DMS53 treated with DMSO at 0.1 percent for 48 hours (cell line): ENCODE data around the gene ZNF516.

Experiments used
- DNase-seq: peaks from one replicate; lab custom pipeline; 2025; ENCODE audit not compliant: unreplicated experiment; lab: John Stamatoyannopoulos, UW

Gene ZNF516

DNA sequence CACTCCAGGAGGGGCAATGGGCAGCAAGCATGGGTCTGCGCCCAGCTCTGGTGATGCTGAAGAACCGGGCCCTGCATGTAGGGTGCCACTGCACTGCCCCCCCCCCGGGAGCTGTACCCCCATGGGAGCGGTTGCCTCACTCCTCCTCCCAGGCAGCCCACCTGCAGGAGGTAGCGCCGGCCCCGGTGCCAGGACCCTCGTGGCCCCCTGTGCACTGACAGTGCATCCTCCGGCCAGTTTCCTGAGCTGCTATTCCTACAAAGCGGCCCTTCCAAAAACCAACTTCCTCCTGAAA, 109.4 kb downstream of the ZNF516 start:
- DNase-seq, result no peak

DNA sequence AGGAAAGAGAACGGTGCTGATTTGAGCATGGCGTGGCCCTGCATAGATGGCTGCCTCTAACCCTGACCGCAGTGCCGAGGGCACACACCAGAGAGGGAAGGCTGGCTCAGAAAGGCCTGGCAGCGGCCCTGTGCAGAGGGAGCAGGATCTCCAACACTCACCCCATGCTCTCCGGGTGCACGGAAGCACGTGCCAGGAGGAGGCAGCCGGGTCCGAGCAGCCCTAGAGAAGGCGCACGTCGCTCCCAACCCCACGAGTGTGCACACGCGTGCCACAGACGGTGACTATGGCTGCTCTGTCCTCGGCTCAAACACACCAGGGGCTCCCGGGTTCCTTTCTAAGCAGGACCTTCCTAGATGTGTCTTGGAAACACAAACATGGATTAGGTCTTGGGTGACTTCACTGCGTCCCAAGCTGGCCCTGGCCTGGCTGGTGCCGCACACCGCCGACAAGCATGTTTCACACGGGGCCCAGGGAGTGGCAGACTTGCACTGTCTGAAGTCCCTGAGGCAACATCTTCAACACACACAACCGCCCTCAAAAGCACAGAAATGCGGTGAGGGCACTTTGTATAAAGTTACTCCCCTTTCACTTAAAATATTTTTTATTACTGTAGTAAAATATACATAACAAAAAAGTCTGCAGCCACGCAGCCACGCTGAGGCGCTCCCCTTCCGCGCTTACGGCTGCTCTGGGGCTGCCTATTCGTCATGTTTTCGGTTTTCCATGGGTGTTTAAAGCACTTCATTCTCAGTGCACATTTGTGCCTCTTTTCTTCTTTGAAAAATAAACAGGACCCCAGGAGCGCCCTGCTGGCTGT, 110.0 kb downstream of the ZNF516 start:
- DNase-seq, result no peak

DNA sequence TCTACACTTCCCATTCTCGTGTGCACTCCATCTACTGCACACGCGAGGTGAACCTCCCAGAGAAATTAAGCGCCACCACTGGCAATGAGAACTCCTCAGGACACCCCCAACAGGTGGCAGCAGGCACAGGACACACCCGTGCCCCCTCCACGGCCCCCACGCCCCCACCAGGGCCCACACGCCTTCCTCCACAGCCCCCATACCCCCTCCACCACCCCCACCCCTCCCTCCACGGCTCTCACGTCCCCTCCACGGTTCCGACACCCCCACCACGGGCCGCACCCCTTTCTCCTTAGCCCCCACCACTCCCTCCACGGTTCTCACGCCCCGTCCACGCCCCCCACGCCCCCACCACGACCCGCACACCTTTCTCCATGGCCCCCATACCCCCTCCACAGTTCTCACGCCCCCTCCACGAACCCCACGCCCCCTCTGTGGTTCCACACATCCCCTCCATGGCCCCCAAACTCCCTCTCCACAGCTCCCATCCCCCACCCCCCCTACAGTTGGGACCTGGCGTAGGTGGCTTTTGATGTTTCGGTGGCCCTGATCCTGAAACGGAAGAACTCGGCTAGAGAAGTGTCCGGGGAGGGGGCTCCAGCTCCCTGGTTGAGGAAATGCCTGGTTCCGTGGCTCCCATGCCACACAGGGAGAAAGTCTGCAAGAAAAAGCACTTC, 110.8 kb downstream of the ZNF516 start:
- DNase-seq, result no peak

DNA sequence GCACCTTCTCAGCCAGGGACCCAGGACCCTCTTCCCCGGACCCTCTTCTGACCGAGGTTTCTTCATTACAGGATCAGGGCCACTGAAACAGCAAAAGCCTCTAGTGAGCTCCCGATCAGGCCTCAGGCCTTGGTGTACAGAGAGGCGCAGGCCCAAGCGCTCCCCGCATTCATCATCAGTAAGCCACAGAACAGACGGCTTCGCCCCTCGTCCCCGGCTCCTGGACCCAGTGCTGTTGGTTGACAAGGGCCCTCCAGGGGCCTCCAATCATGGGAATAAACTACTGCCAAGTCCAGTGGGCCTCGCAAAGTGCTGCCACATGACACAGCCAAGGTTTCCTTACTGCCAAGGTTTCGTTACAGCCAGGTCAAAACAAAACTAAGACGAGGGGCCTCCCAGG, 111.4 kb downstream of the ZNF516 start:
- DNase-seq, result no peak

DNA sequence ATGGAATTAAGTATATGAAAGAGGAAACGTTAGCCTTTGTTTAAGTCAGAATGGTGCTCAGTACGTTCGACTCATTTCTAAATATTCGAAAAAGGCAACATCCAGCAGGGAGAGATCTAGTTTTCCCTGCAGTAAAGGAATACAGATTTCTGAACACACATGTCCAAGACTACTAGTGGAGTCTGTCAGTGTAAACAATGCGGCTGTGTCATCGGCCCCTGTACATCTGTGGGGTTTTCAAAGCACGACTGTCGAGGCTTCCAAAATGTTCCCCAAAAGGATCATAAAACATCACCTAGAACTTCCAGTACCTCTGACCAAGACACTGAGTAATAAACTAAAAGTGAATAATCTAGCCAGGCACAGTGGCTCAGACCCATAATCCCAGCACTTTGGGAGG, 112.8 kb downstream of the ZNF516 start:
- no peak for DNase-seq

DNA sequence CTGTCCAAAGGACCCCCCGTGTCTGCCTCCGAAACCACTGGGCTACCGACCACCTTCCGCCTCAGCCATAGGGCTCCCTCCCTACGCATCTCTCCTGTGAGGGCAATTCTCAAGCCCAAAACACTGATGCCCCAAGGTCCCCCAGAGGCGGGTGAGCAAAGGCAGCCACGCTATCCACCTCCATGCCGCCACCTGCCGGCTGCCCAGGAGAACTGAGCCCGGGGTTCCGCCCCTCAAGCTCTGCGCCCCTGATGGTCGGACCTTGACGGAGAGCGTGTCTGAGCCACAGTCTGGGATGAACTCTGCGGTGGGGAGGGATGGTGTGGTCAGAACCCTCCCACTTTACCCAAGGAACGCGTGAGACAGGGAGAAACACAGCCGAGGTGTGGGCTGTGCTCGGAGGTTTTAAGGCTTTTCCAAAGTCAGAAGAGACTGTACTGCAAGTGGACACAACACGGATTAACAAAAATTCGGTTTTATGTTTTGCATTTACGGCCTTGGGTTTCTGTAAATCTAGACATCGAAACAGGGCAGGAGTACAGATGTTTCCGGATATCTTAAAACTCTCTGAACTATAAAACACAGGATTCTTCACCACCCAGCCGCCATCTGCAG, 114.1 kb downstream of the ZNF516 start:
- no peak for DNase-seq

DNA sequence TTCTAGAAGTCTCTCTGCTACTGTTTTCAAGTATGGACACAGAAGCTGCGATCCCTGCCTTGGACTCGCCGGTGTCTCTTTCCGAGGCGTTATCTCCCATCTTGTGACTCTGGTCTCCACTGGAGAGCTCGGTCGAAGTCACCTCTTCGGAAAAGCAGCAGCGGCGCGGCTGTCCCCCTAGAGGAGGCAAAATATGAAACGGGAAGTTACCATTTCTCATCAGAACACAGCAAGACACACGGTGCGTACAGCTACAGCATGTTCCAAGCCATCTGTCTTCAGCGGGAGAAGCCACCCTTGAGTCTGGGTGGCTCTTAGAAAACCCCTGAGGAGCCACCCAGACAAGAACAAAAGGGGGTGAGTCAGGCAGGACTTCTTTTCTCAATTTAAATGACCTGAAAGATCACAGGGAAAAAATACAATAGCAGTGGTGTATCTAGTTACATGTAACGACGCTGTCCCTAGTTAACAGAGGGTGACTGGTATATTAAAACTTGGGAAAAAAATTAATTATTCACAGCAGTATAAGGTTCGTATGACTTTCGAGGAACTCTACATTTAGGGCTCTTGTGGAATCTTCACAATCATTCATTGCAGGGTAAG, 114.8 kb downstream of the ZNF516 start:
- DNase-seq, result no peak

DNA sequence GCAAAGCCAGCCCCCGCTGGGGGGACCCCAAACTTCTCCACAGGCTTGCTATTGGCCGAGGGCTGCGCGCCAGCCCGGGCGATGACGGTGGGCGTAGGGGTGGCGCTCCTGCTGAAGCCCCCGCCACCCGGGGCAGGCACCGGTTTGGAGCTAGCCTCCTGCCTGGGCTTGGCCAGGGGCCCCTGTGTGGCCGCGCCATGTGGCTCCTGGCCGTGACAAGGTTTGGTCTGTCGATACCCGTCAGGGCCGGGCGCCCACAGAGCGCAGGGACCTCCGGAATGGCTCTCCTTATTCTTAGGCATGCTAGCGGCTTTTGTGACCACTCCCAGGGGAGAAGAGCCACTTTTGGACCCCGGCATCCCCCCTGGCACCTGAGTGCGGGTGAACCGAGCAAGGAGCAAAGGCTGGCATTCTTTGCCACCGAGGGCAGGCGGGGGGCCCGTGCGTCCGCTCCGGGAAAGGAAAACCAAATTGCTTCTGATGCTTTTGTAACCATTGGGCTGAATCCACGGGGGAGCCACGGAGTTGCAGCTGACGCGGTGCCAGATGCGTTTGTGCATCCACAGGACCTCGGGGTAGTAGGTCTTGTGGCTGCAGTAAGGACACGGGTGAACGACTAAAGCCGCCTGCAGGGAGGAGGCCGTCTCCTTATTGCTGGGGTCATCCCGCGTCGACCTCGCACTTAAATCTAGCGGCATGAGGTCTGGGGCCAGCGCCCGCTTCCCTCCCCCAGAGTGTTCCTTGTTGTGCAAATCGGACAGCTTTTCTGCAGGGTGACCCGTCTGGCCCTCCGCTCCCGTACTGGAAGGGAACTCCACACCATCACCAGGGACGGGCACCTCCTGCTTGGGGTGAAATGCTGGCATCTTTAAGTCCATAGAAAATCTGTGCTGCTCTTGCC, 115.6 kb downstream of the ZNF516 start:
- DNase-seq, result no peak

DNA sequence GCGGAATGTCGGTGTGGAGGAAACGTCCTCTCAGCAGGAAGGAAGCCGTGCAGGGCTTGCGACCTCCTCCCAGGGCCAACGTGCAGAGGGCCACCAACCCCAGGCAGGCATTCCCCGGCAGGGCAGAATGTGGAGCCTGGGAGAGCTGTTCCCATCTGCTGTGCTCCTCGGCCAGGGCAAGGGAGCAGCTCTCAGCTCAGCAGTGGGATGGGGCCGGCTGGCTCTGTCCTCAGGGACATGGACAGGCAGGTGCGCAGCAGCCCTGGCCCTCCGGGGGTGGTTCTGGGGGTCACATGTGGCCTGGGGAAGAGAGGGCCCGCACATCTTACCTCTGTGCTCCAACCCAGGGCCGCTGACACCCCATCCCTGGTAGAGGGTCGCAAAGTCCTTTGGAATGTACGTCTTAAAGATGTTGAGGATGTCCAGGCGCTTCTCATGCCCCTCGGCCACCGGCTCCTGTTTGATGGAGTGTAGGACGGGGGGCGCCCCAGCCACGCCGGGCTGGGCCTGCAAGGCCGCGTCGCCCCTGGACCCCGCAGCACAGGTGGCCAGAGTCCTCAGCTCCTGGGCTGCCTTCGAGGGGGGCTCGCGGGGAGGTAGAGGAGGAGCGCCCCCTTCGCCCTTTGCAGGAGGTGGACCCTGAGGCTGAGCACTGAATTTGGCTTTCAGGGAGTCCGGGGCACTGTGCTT, 116.4 kb downstream of the ZNF516 start:
- DNase-seq, result no peak

DNA sequence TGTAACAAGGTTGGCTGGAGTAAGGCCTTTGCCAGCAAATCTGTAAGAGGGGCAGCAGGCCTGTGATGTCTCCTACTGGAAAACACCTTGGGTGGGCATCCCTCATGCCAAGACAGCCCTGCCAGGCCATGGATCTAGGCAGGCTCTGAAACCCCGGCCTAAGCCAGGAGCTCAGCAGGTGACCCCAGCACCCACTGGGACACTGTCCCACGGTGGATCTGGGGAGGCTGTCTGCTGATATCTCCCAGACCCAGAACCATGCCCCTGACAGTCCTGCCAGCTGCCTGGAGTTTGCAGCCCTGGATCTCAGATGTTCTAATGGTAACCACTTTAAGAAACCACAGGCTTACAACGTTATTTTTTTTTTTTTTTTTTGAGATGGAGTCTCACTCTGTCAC, 117.7 kb downstream of the ZNF516 start:
- no peak for DNase-seq

DNA sequence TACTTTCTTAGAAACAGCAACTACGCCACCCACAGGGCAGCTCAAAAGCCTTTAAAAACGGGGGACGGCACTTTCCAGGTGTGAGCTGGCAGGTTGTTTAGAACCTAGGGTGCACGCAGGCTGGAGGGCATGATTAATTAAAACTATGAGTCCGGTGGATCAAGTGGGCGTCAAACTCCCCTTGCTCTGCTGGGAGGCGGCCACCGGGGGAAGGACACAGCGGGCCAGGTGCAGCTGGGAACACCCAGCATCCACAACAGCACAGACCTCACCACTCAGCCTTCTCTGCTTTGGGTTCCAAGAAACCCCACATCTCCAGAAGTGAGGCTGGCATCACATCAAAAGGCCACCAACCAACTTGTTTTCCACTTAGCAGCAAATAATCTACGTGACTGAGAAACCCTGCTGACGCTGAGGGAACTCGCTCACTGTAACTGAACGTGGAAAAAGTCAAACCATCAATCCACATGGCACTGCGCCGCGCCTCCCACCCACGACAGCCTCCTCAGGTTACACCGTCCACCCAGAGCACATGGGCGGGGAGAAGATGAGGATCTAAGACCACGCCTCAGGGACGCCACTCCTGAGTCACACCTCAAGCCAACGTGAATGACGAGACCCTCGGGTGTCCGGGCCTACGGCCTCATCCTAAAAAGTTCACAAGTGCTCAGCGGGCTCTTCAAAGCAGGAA, 118.2 kb downstream of the ZNF516 start:
- DNase-seq, result peak; percentile 40

DNA sequence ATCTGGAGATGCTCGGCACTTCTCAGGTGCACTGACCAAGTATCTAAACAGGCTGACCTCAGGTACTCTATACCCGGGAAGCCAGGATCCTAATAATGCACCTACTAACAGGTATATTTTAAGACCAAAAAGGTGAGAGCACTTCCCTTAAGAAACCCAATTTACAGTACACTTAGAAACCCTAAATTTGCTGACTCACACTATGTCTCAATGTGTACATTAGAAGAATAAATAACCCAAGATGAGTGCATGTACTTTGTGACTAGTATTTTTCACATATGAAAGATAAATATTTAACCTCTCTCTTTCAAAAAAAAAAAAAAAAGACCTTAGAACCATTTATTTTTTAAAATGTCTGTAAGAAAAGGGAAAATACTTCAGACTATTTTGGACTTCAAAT, 118.8 kb downstream of the ZNF516 start:
- DNase-seq, result peak; percentile 52

DNA sequence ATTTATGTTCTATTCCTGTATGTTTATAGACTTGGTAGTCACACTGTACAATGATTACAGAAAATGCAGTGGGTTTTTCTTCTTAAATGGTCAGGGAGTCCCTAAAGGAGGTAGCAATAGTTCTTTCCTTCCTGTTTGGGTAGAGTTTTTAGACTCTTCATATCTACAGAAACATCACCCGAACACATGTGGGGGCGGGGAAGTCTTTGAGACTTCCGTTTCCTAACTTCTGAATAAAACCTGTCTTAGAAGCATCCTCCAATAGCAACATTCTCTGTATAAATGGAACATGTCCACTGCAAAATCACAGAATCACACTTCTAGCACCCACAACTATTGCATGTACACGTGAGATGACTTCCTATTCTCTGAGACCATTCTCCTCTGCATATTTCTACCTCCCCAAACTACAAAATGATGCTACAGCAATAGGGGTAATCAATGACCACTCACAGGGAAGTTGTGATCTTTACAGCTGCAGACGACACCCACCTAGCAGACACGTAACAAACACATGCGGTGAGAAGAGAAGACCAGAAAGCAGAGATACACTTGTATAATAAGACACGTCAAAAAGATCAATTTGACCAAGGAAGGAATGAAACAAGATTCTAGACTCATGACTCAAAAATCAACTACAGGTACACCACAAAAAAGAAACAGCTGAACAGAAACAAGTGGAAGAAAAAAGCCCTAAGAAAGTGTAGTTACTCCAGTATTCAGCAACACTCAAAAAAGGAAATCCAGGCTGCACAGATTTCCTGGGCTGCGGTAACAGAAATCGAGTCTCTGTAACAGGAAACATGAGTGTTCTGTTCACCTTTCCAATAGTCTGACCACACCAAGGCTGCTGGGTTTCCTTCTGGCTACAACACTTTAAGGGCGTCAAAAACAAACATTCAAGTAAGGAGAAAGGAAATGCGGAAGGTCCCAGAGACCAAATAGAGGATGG, 120.4 kb downstream of the ZNF516 start:
- no peak for DNase-seq

DNA sequence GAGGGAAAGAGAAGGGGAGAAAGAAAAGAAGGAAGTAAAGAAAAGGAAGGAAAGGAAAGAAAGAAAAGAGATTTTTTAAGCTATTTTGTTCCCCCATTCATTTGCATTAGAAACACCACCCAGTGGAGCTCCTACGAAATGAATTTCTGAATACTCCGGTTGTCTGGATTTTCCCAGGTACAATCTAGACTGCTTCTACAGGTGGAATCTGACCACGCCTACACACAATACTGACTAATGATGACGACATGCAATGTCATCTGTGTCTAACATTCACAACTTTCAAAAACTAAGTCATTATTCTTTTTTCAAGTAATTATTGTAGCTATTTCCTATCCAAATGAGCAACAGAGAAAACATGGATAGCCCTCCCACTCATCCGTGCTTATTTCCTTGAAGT, 121.7 kb downstream of the ZNF516 start:
- no peak for DNase-seq

DNA sequence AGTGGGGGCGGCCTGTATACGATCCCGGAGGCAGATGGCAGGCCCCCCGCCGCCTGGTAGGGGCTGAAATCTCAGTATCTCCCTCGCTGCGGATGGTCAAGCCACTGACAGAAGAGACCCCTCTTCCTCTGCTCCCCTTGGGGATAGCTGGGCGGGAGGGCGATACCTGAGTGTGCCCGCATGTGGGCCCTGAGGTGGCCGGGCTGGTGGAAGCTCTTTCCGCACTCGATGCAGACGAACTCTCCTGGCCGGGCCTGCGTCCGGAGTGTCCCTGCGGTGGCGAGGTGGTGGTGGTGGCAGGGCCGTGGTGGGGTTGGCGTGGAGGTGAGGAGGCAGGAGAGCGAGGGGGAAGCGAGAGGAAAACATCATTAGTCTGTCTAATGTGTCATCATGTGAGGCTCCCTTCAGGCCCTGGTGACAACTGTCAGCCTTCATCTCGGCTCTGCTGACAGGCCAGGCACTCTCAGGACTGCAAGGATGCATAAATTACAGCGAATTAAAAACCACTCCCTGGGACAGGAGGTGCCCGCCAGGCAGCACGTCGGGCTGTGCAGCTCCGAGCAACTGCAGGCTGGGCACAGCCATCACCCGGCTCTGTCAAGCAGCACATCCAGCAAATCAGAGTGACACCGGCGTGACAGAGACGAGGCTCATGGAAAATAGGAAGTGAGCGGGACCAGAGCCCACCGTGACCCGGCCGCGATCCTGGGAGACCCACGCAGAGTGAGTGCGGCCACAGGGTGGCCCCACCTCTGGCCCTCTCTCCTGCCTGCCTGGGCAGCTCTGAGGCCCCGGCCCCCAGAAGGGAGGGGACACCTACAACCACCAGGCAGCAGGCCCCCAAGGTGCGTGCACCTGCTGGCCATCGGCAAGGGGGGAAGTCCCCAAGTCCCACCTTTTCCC, 123.5 kb downstream of the ZNF516 start:
- no peak for DNase-seq

DNA sequence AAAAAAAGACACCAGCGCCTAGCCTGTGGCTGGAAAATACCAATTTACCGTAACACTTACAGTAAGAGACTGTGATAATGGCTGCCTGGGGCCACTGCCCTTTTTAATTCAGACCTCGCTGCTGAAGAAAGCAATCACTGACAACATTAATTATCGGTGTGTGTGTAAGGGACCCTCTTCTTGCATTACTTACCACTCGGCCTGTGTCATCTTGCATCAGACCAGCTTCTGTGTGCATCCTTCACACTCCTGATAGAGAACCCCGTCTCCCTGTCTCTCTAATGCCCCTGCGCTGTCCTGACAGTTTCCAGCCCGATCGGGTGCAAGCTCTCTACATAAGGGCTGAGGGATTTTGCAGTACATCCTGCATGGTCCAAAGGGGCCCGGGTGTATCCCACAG, 124.4 kb downstream of the ZNF516 start:
- DNase-seq, result no peak

DNA sequence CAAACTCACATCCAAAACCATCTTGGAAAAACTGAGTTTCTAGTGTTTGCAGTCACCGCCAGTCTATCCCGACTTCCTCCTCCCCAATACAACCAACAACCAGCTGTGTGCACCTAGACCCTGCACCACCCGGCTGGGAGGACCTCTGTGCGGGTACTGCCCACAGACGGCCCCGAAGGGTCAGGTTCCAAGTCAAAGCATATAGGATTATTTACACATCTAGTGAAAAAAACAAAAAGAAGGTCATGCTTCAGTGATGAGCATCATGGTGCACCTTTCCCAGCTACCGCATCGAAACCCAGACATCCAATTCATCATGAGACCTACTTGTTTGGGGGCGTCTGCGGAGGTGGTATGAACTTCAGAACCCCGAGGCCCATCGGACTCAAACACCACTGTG, 124.8 kb downstream of the ZNF516 start:
- no peak for DNase-seq

DNA sequence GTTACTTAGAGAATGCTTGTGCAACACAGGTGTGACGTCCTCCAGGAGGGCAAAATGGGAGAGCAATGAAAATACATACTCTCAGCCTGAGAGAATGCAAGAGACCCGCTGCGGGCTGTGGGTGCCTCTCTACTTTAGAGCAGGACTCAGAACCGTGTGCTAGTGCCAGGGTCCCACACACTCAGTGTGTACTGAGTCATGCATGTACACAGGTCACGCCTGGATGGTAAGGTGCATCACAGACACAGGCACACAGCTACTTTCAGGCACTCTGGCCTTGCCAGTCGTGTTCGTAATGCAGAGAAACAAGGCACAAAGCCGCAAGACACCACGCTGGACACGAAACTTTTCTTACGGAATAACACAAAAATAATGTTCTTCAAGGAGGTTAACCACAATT, 125.3 kb downstream of the ZNF516 start:
- DNase-seq, result no peak
